ENCODE data around the gene KLHL29.

The KLHL29 gene

GRCh38 chr2:23497536-23497935, 112.6 kb downstream of the KLHL29 start:
- DNase-seq: no peak

GRCh38 chr2:23498943-23499342, 114.0 kb downstream of the KLHL29 start:
- no peak for DNase-seq

- DNase-seq: no peak
Observed at GRCh38 chr2:23499439-23499838, 114.5 kb downstream of the KLHL29 start.

DNA sequence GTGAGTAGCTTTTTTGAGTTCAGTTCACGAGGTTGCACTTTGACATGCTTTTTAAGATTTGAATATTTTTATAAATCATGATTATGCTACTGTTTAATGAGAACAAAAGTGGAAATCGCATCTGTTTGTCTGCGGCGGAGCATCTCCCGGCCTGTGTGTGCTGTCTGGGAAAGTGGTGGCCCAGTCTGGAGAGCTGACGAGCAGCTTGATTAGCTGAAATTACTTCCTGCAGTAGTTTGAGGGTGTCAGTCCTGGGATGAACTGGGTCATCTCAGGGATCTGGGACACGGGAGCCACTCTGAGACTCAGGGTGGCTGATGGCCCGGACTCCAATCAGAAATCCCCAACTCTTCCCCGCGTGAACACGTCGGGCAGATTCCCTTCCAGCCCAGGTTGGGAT, 115.9 kb downstream of the KLHL29 start:
- DNase-seq: no peak

DNA sequence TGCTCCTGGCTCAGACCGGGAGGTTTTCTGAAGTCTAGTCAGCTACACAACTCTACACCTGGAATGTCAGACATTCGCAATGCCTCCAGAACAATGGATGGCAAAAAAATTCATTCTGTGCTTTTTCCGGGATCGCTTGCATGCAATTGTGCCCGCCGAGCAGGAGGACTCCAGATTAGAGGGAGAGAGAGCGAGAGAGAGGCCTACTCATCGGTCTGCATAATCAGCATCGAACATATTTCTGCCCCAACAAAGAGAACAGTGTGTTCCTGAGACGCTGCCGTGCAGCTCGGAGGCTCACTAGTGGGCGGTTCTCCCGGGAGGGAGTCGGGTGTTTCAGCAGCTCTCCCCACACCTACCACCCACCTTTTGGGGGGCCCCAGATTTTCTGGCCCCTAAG, 117.1 kb downstream of the KLHL29 start:
- no peak for DNase-seq

- no peak for DNase-seq
Observed at GRCh38 chr2:23503097-23503496, 118.1 kb downstream of the KLHL29 start.

- DNase-seq: no peak
Observed at GRCh38 chr2:23503682-23504081, 118.7 kb downstream of the KLHL29 start.

- DNase-seq: no peak
Observed at GRCh38 chr2:23504591-23504990, 119.6 kb downstream of the KLHL29 start.

DNA sequence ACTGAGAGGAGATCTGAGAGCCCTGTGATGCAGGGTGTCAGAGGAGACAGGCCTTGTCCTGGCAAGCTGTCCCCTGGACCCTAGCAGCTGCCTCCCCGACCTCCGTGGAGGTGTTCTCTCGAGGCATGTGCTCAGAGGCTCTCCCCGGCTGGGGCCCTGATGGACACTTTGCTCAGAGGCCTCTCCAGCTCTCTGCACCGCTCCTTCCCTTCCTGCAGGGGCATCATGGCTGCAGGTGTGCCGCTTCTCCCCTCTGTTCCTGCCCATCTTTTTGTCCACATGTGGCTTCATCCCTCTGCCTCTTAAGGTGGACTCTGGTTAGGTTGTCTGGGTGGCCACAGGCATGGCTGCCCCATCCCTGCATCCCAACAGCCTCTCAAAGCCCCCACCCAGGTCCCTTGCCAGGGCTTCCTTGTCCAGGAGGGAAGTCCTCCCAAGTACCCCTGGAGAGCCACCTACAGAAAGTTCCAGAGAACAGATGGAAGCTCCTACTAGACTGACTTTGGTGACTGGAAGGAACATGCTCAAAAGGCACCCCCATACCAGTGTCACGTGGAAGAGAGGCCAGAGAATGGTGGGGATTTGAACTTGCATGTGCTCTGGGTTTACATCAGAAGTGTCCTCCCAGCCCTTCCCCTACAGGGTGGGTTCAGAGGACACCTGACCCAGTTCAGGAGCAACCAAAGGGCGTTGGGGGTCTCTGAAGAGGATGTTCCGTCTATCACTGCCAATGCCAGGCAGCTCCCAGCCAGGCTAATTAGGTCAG, 120.4 kb downstream of the KLHL29 start:
- DNase-seq: no peak

DNA sequence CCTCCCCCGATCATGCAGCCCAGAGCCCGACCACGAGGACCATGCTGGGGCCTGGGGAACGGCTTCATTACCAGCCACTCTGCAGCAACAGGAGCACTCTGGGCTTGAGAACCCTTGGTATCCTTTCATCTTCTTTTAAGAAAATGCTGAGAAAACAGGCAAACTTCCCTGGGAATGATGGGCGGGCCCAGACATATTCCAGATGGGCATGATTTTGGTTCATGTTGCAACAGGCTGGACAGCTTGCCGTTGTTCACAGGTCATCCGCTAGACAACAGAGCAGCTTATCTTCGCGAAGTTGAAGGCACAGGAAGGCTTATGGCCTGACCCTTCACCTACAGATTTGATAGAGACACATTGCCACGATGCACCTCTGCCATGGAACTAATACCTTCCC, 121.0 kb downstream of the KLHL29 start:
- DNase-seq: no peak

DNA sequence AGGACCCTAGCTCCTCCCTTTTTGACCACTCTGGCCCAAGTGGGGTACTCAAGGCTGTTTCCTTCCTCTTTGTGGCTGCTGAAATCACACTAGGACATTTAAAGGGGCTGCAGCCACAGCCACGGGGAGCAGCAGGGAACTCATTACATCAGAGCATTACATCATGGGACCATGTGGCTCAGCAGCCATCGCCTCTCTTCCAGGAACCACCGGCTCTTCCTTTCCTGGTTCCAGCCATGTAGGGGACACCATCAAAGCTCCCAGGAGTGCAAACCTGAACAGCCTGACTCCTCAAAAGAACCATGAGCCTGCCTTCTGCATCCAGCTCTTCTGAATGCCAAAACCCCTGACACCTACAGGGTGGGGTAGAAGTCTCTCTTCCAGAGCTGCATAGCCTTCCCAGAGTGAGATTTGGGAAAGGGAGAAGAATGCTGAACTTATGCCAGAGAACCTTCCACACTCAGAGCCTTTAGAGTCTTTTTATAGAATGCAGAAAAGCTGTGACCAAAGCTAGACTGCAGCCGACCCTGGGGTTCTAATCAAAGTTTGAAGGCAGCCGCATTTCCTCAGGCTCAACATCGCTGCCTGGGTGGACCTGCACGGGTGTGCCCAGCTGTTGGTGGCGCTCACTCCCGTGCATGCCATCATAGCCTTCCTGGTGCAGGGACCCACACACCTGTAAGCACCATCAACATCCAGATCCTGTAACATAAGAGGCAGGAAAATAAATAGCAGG, 121.7 kb downstream of the KLHL29 start:
- DNase-seq: no peak

GRCh38 chr2:23507267-23508065, 122.5 kb downstream of the KLHL29 start:
- DNase-seq: no peak

GRCh38 chr2:23508066-23508390, 123.0 kb downstream of the KLHL29 start:
- no peak for DNase-seq

DNA sequence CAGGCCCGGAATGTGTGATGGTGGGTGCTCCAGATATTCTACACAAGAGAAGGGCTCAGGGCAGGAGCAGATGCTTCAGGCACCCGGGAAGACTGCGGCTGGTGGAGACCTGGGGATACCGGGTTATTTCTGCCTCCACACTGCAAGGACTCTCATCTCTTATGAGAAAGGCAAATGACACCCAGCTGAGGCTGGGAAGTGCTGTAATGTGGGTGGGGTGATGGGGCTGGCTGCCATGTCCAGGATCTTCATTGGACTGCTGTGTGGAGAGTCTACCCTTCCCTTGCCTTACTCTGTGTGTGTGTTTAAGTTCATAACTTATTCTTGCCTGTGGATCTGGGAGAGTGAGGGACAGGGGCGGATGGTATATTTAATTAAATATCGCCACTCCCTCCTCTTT, 124.1 kb downstream of the KLHL29 start:
- DNase-seq: no peak

GRCh38 chr2:23509596-23510292, 124.8 kb downstream of the KLHL29 start:
- DNase-seq: no peak

DNA sequence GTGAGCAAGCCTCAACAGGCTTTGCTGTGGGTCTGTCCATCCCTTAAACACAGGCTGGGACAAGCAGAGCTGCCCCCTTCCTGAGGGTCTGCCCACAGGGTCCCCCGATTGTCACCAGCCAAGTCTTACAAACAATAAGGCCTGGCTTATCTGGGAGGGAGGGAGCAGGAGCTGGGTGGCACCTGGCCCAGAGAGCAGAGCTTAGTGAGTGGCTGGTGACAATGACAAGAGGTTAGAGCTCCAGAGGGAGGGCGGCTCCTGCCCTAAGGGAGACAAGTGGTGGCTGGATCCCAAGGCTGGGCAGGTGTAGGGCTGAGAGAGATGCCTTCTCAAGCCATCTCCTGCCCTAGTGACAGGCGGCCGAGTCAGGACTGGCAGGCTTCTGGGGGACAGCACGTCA, 125.5 kb downstream of the KLHL29 start:
- no peak for DNase-seq

- no peak for DNase-seq
Observed at GRCh38 chr2:23512778-23513177, 127.8 kb downstream of the KLHL29 start.

GRCh38 chr2:23513245-23513871, 128.4 kb downstream of the KLHL29 start:
- no peak for DNase-seq

- DNase-seq: no peak
Observed at GRCh38 chr2:23513872-23514793, 129.2 kb downstream of the KLHL29 start.

DNA sequence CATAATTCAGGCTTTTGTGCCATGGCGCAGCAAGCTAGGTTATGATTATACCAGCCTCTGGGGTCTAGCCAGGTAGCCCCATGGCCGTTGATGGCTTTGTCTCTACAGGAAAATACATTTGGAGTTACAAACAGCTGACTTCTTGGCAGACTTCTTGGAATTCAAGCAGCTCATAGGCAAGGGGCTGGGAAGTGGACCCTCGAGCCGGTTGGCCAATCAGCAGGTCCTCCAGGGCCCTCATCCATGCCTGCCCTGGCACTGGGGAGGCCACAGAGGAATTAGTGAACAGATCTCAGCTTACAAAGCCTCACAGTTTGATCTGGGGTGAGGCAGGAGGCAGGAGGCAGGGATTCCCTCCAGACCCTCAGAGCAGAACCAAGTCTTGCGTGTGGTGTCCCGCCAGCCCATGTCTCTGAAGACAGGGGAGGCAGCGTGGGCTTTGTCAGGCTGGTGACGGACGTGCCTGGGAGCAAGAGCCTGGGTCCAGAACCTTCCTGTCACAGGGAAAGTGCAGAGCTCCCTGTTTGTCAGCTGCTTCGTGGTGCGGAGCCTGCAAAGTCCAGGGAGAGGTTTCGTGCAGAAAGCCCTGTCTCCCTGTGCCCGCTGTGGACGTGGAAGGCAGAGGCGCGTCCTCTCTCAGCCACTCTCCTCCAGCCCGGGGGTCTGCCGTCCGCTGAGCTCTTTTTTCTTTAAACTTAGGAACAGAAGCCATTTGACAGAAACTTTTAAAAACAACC, 131.7 kb downstream of the KLHL29 start:
- DNase-seq: no peak

Data from activated CD4-positive, alpha-beta T cell treated with anti-CD3 and anti-CD28 coated beads for 1 hour (primary cell).